ENCODE results near the gene CFAP99. TPM values are rescaled to one million over a fixed set of nuclear protein-coding genes. Genes with fewer than 3 reads are reported as not detected.

Gene CFAP99
- total RNA-seq, 1 experiment from 2014 or later = 0.33 TPM

GRCh38 chr4:2503809-2504208 is 85.1 kb downstream of the CFAP99 start:
- intact Hi-C loops (cut with micrococcal nuclease; ENCODE audit: unreplicated experiment) = no loop called here
- POLR2A ChIA-PET = no interaction called here
- in situ Hi-C loops (cut with HindIII; ENCODE audit: low pct_unique_long_range_greater_than_20kb, low sequenced_read_pairs) = no loop called here
- TF ChIP-seq TCF7L2 (IDR thresholded peaks at IDR 0.05; ENCODE audit: low read depth, low read length) (no peak), SIN3A (IDR thresholded peaks at IDR 0.05; ENCODE audit: borderline replicate concordance, insufficient read depth, low read depth, low read length) (no peak)
- Histone ChIP-seq H3K4me3 (ENCODE audit: low read depth in 2 of 2, low read length in 2 of 2) (no peak overlapping the region), H3K27ac (ENCODE audit: low read length) (no peak overlapping the region), H3K4me1 (ENCODE audit: control insufficient read depth, insufficient read depth, low read length) (no peaks in the 10 kb centered on the region), H3K9me3 (ENCODE audit: control insufficient read depth, insufficient read depth, low read depth, low read length) (no peaks in the 10 kb centered on the region), H3K36me3 (ENCODE audit: control insufficient read depth, insufficient read depth, low read length) (peaks cover 9% of the 10 kb centered on the region), H3K27me3 (ENCODE audit: control insufficient read depth, insufficient read depth, low read length) (no peaks in the 10 kb centered on the region)
- CTCF ChIA-PET = no interaction called here
- DNase-seq (ENCODE audit: low read depth, low spot score) (no peak), ATAC-seq (no peak)
- no TSS peak for BruUV-seq (replicated peaks)

GRCh38 chr4:2507259-2507658 is 88.5 kb downstream of the CFAP99 start:
- POLR2A ChIA-PET = no interaction called here
- H3K4me1 ChIP-seq (ENCODE audit: control insufficient read depth, insufficient read depth, low read length) = no peaks in the 10 kb centered on the region
- DNase-seq (ENCODE audit: low read depth, low spot score) = no peak
- intact Hi-C loops (cut with micrococcal nuclease; ENCODE audit: unreplicated experiment) = no loop called here
- no TSS peak for BruUV-seq (replicated peaks)
- H3K36me3 ChIP-seq (ENCODE audit: control insufficient read depth, insufficient read depth, low read length) = no peaks in the 10 kb centered on the region; the same call in 1 of the 2 replicates
- no peaks in the 10 kb centered on the region for H3K9me3 ChIP-seq (ENCODE audit: control insufficient read depth, insufficient read depth, low read depth, low read length)
- H3K4me3 ChIP-seq (ENCODE audit: low read depth in 2 of 2, low read length in 2 of 2) = no peak overlapping the region
- H3K27me3 ChIP-seq (ENCODE audit: control insufficient read depth, insufficient read depth, low read length) = no peaks in the 10 kb centered on the region
- no peak for TF ChIP-seq TCF7L2 (IDR thresholded peaks at IDR 0.05; ENCODE audit: low read depth, low read length)
- no peak for TF ChIP-seq CTCF (IDR thresholded peaks at IDR 0.05)
- TF ChIP-seq POLR2AphosphoS5 (IDR thresholded peaks at IDR 0.05; ENCODE audit: low read depth, low read length) = no peak
- TF ChIP-seq SIN3A (IDR thresholded peaks at IDR 0.05; ENCODE audit: borderline replicate concordance, insufficient read depth, low read depth, low read length) = no peak
- no peak for TF ChIP-seq REST (IDR thresholded peaks at IDR 0.05; ENCODE audit: insufficient read depth in 1 of 2, low read depth in 2 of 2, low read length in 1 of 2)
- H3K27ac ChIP-seq (ENCODE audit: low read length) = no peak overlapping the region
- CTCF ChIA-PET = no interaction called here
- in situ Hi-C loops (cut with HindIII; ENCODE audit: low pct_unique_long_range_greater_than_20kb, low sequenced_read_pairs) = no loop called here
- ATAC-seq = no peak

- TF ChIP-seq SIN3A (IDR thresholded peaks at IDR 0.05; ENCODE audit: borderline replicate concordance, insufficient read depth, low read depth, low read length) (no peak), CTCF (IDR thresholded peaks at IDR 0.05) (no peak), POLR2AphosphoS5 (IDR thresholded peaks at IDR 0.05; ENCODE audit: low read depth, low read length) (no peak), TCF7L2 (IDR thresholded peaks at IDR 0.05; ENCODE audit: low read depth, low read length) (no peak), REST (IDR thresholded peaks at IDR 0.05; ENCODE audit: insufficient read depth in 1 of 2, low read depth in 2 of 2, low read length in 1 of 2) (no peak)
- Histone ChIP-seq H3K27me3 (ENCODE audit: control insufficient read depth, insufficient read depth, low read length) (no peaks in the 10 kb centered on the region), H3K4me3 (ENCODE audit: low read depth in 2 of 2, low read length in 2 of 2) (no peak overlapping the region), H3K36me3 (ENCODE audit: control insufficient read depth, insufficient read depth, low read length) (no peaks in the 10 kb centered on the region; the same call in 1 of the 2 replicates), H3K4me1 (ENCODE audit: control insufficient read depth, insufficient read depth, low read length) (no peaks in the 10 kb centered on the region), H3K27ac (ENCODE audit: low read length) (no peak overlapping the region), H3K9me3 (ENCODE audit: control insufficient read depth, insufficient read depth, low read depth, low read length) (no peaks in the 10 kb centered on the region)
- ATAC-seq = no peak
- DNase-seq (ENCODE audit: low read depth, low spot score) = no peak
- intact Hi-C loops (cut with micrococcal nuclease; ENCODE audit: unreplicated experiment) = no loop called here
- CTCF ChIA-PET = no interaction called here
- POLR2A ChIA-PET = no interaction called here
- BruUV-seq (replicated peaks) = no TSS peak
- in situ Hi-C loops (cut with HindIII; ENCODE audit: low pct_unique_long_range_greater_than_20kb, low sequenced_read_pairs) = no loop called here
These were observed 89.1 kb downstream of the CFAP99 start for GRCh38 chr4:2507855-2508254.

All from Panc1 (cell line).